ENCODE results near the gene VPS51. TPM values are rescaled to one million over a fixed set of nuclear protein-coding genes. Genes with fewer than 3 reads are reported as not detected.

Gene VPS51
- total RNA-seq, 1 experiment from 2014 or later = 113 TPM

DNA sequence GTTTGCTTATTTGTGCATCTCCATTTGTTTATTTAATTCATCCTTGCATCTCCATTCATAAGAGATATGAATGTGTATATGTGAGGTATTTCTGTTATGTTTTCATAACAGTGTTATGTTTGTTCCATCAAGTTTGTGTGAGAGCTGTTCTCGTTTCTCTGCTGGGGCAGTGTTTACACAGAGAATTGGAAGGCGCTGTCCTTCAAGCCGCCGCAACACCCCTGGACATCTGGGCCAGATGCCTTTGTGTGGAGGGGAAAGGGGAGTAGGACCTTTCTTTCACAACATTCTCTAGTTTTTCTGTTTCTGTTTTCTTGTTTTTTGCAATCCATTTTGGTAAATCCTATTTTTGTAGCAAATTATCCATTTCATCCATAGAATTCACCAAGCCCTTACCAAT, 8.6 kb downstream of the VPS51 start:
- intact Hi-C loops (cut with micrococcal nuclease; ENCODE audit: unreplicated experiment) = no loop called here
- ChIA-PET CTCF (no interaction called here), POLR2A (ENCODE audit: unreplicated experiment) (no interaction called here)
- Histone ChIP-seq H4K20me1 (ENCODE audit: insufficient read depth) (no peaks in the 10 kb centered on the region; the same call in 1 of the 2 replicates), H3K9me2 (ENCODE audit: insufficient read depth) (no peaks in the 10 kb centered on the region), H3K79me2 (ENCODE audit: low read depth) (peaks cover 17% of the 10 kb centered on the region), H2AFZ (no peak overlapping the region), H3K4me2 (no peak overlapping the region), H3K36me3 (ENCODE audit: low read depth) (no peaks in the 10 kb centered on the region), H3K4me1 (replicated peaks; ENCODE audit: insufficient read depth) (peaks cover 14% of the 10 kb centered on the region), H3K27me3 (ENCODE audit: insufficient read depth, low read depth) (no peaks in the 10 kb centered on the region), H3F3A (ENCODE audit: insufficient read depth, low read depth) (peaks cover 36% of the 10 kb centered on the region), H3K4me3 (no peak overlapping the region), H3K9me3 (ENCODE audit: insufficient read depth, low read depth) (no peaks in the 10 kb centered on the region), H3K27ac (no peak overlapping the region)
- no peak for TF ChIP-seq EZH2 (IDR thresholded peaks at IDR 0.05; ENCODE audit: low read depth)
- TF ChIP-seq, protein P1, sequence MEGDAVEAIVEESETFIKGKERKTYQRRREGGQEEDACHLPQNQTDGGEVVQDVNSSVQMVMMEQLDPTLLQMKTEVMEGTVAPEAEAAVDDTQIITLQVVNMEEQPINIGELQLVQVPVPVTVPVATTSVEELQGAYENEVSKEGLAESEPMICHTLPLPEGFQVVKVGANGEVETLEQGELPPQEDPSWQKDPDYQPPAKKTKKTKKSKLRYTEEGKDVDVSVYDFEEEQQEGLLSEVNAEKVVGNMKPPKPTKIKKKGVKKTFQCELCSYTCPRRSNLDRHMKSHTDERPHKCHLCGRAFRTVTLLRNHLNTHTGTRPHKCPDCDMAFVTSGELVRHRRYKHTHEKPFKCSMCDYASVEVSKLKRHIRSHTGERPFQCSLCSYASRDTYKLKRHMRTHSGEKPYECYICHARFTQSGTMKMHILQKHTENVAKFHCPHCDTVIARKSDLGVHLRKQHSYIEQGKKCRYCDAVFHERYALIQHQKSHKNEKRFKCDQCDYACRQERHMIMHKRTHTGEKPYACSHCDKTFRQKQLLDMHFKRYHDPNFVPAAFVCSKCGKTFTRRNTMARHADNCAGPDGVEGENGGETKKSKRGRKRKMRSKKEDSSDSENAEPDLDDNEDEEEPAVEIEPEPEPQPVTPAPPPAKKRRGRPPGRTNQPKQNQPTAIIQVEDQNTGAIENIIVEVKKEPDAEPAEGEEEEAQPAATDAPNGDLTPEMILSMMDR (conservative IDR thresholded peaks at IDR 0.05) = no peak
- DNase-seq = no peak
- BruUV-seq (replicated peaks) = no TSS peak

DNA sequence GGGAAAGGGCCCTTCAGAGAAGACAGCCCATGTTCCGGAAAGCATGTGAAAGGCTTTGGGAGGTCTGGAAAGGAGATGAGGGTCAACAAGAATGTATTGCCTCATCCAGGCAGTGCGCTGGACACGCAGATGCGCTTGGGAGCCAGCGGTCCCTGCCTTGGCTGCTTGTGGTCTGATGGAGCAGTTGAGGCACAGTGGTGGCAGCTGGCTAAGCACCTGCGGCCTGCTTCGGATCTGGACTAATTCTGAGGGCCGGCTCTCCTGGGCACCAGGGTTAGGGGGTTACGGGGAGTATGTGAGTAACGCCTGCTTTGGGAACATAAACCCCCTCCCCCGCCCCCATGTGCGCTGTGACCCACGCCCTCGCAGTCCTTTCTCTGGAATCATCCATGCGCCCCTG, 11.1 kb downstream of the VPS51 start:
- H3K79me2 ChIP-seq (ENCODE audit: low read depth) = peaks cover 16% of the 10 kb centered on the region
- BruUV-seq (replicated peaks) = no TSS peak
- H3K9me2 ChIP-seq (ENCODE audit: insufficient read depth) = no peaks in the 10 kb centered on the region
- no peak for TF ChIP-seq EZH2 (IDR thresholded peaks at IDR 0.05; ENCODE audit: low read depth)
- TF ChIP-seq, protein P1 (conservative IDR thresholded peaks at IDR 0.05) = no peak
- H3K4me2 ChIP-seq = no peak overlapping the region
- H3K4me1 ChIP-seq (replicated peaks; ENCODE audit: insufficient read depth) = peaks cover 15% of the 10 kb centered on the region
- H3K27ac ChIP-seq = no peak overlapping the region
- ChIA-PET CTCF (no interaction called here), POLR2A (ENCODE audit: unreplicated experiment) (no interaction called here)
- no peak for DNase-seq
- intact Hi-C loops (cut with micrococcal nuclease; ENCODE audit: unreplicated experiment) = no loop called here
- H3K9me3 ChIP-seq (ENCODE audit: insufficient read depth, low read depth) = no peaks in the 10 kb centered on the region
- peaks cover 36% of the 10 kb centered on the region for H3F3A ChIP-seq (ENCODE audit: insufficient read depth, low read depth)
- H3K27me3 ChIP-seq (ENCODE audit: insufficient read depth, low read depth) = no peaks in the 10 kb centered on the region
- H3K4me3 ChIP-seq = no peak overlapping the region
- no peak overlapping the region for H2AFZ ChIP-seq
- no peaks in the 10 kb centered on the region; the same call in 1 of the 2 replicates for H4K20me1 ChIP-seq (ENCODE audit: insufficient read depth)
- H3K36me3 ChIP-seq (ENCODE audit: low read depth) = no peaks in the 10 kb centered on the region

DNA sequence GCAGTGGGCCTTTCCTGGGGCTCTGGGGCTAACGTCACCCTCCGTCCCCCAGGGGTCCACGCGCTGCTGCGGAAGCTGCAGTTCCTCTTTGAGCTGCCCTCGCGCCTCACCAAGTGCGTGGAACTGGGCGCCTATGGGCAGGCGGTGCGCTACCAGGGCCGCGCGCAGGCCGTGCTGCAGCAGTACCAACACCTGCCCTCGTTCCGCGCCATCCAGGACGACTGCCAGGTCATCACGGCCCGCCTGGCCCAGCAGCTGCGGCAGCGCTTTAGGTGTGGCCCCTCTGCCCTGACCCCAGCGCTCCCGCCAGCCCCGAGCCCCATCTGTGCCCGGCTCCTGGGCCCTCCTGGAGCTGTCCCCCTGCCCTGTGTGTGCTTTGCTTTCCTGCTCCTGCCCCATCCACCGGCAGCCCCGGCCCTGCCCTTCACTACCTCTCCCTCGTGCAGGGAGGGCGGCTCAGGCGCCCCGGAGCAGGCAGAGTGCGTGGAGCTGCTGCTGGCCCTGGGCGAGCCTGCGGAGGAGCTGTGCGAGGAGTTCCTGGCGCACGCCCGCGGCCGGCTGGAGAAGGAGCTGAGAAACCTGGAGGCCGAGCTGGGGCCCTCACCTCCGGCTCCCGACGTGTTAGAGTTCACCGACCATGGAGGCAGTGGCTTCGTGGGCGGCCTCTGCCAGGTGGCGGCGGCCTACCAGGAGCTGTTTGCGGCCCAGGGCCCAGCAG, 11.9 kb downstream of the VPS51 start:
- Histone ChIP-seq H3K27ac (no peak overlapping the region), H3K4me1 (replicated peaks; ENCODE audit: insufficient read depth) (peaks cover 17% of the 10 kb centered on the region), H2AFZ (no peak overlapping the region), H3F3A (ENCODE audit: insufficient read depth, low read depth) (peaks cover 31% of the 10 kb centered on the region), H3K79me2 (ENCODE audit: low read depth) (peaks cover 8% of the 10 kb centered on the region), H3K4me3 (no peak overlapping the region), H3K27me3 (ENCODE audit: insufficient read depth, low read depth) (no peaks in the 10 kb centered on the region), H3K4me2 (no peak overlapping the region), H4K20me1 (ENCODE audit: insufficient read depth) (no peaks in the 10 kb centered on the region; the same call in 1 of the 2 replicates), H3K36me3 (ENCODE audit: low read depth) (no peaks in the 10 kb centered on the region), H3K9me3 (ENCODE audit: insufficient read depth, low read depth) (no peaks in the 10 kb centered on the region), H3K9me2 (ENCODE audit: insufficient read depth) (no peaks in the 10 kb centered on the region)
- BruUV-seq (replicated peaks) = no TSS peak
- intact Hi-C loops (cut with micrococcal nuclease; ENCODE audit: unreplicated experiment) = no loop called here
- DNase-seq = no peak
- POLR2A ChIA-PET (ENCODE audit: unreplicated experiment) = interaction anchor here (0.6 kb wide), 1 partner anchor 98 kb away, joined by 4 read pairs; no protein-coding TSS in a partner anchor
- CTCF ChIA-PET = no interaction called here
- TF ChIP-seq EZH2 (IDR thresholded peaks at IDR 0.05; ENCODE audit: low read depth) = no peak
- TF ChIP-seq, protein P1 (conservative IDR thresholded peaks at IDR 0.05) = no peak
